Smooth muscle cell of bladder (primary cell): ENCODE measurements around the gene OR10G8. TPM values are rescaled to one million over a fixed set of nuclear protein-coding genes. Genes with fewer than 3 reads are reported as not detected.

Experiments
- total RNA-seq: library from RNA; depleted of rRNA; stranded (reverse); fragments of >200 nt; gene quantifications from 2 replicates; pipeline ENCODE4 v1.2.3, GENCODE V29; 2014

Gene OR10G8
- not detected in 2 replicates for total RNA-seq

GRCh38 chr11:124026498-124026897 lies at the start of gene OR10G8:
Gene OR10G8 (plus strand): TSS chr11:124026798. CDS start chr11:124029623, 2,825 bp downstream.

GRCh38 chr11:123977731-123978347 lies 48.8 kb upstream of the OR10G8 start, which contains the start of gene OR10S1:
Gene OR10S1 (minus strand): TSS chr11:123977781. CDS start chr11:123977664, 117 bp downstream.

GRCh38 chr11:123995119-123995518 lies 31.5 kb upstream of the OR10G8 start, which contains the start of gene OR10G6:
Gene OR10G6 (minus strand): TSS chr11:123995161. CDS start chr11:123995161, 0 bp downstream.

GRCh38 chr11:124012697-124013096 lies 13.9 kb upstream of the OR10G8 start, which contains the start of gene OR10G4:
Gene OR10G4 (plus strand): TSS chr11:124012997. CDS start chr11:124015575, 2,578 bp downstream.

GRCh38 chr11:124041254-124041653 lies 14.7 kb downstream of the OR10G8 start, which contains the start of gene OR10G7:
Gene OR10G7 (minus strand): TSS chr11:124041325. CDS start chr11:124039001, 2,324 bp downstream.

Other genes starting within 250 kb of the OR10G8 start
- not detected in 2 replicates for gene OR6M1, start 220.4 kb upstream of the OR10G8 start, total RNA-seq
- not detected in 2 replicates for gene TMEM225, start 141.1 kb upstream of the OR10G8 start, total RNA-seq
- not detected in 2 replicates for gene OR8D4, start 124.6 kb upstream of the OR10G8 start, total RNA-seq
- under 0.01 TPM in 1 of 2 replicates, not detected in the other for gene OR4D5, start 87.2 kb upstream of the OR10G8 start, total RNA-seq
- not detected in 2 replicates for gene OR6T1, start 83.0 kb upstream of the OR10G8 start, total RNA-seq
- gene OR10S1, start 49.0 kb upstream of the OR10G8 start, total RNA-seq, result not detected in 2 replicates
- gene OR10G6, start 31.6 kb upstream of the OR10G8 start, total RNA-seq, result not detected in 2 replicates
- not detected in 2 replicates for gene OR10G4, start 13.8 kb upstream of the OR10G8 start, total RNA-seq
- gene OR10G9, start 3.8 kb upstream of the OR10G8 start, total RNA-seq, result not detected in 2 replicates
- gene OR10G7, start 14.5 kb downstream of the OR10G8 start, total RNA-seq, result not detected in 2 replicates
- 7.6 and 12.7 TPM in 2 replicates for gene VWA5A, start 88.7 kb downstream of the OR10G8 start, total RNA-seq
- not detected in 2 replicates for gene OR10D3, start 156.5 kb downstream of the OR10G8 start, total RNA-seq
- not detected in 2 replicates for gene OR8G1, start 214.3 kb downstream of the OR10G8 start, total RNA-seq
- not detected in 2 replicates for gene OR8G5, start 229.6 kb downstream of the OR10G8 start, total RNA-seq